GM03348 (cell line): Measurements from ENCODE around the gene XPC.
"Not testable (repeated sequence)": the region's sequence is repeated elsewhere in the genome, so short reads cannot be mapped to it uniquely, and the experiment has no call there.

Experiments used
- DNase-seq: peaks from one replicate; pipeline ENCODE4 v3.0.0; 2012; ENCODE audit warnings: low spot score

Gene XPC

GRCh38 chr3:14133188-14133800 is 45.1 kb downstream of the XPC start:
- no peak for DNase-seq

GRCh38 chr3:14132689-14133088 is 45.7 kb downstream of the XPC start:
- DNase-seq = no peak

GRCh38 chr3:14132120-14132519 is 46.3 kb downstream of the XPC start:
- no peak for DNase-seq

- DNase-seq = no peak
Measured at GRCh38 chr3:14131134-14131533, 47.3 kb downstream of the XPC start.

GRCh38 chr3:14130707-14131106 is 47.7 kb downstream of the XPC start:
- DNase-seq = no peak

GRCh38 chr3:14130230-14130629 is 48.2 kb downstream of the XPC start:
- DNase-seq = no peak

- no peak for DNase-seq
Measured at GRCh38 chr3:14129296-14129695, 49.1 kb downstream of the XPC start.

GRCh38 chr3:14128724-14129123 is 49.7 kb downstream of the XPC start:
- no peak for DNase-seq

GRCh38 chr3:14127516-14128161 is 50.8 kb downstream of the XPC start:
- no peak for DNase-seq

GRCh38 chr3:14126887-14127505 is 51.4 kb downstream of the XPC start:
- no peak for DNase-seq

GRCh38 chr3:14126017-14126886 is 52.1 kb downstream of the XPC start:
- DNase-seq = no peak

- peak; percentile 89 for DNase-seq
Measured at GRCh38 chr3:14125193-14126016, 53.0 kb downstream of the XPC start.

GRCh38 chr3:14124615-14125192 is 53.7 kb downstream of the XPC start, which contains the start of the genes CHCHD4 and TMEM43:
TSS of gene CHCHD4 (minus strand) at chr3:14124870. CDS start at chr3:14124676, 194 bp downstream.
TSS of gene TMEM43 (plus strand) at chr3:14125052. CDS start at chr3:14125194, 142 bp downstream.
- peak; percentile 99 for DNase-seq

- DNase-seq = peak; percentile 52
Measured at GRCh38 chr3:14124223-14124614, 54.2 kb downstream of the XPC start.

GRCh38 chr3:14123308-14124222 is 54.8 kb downstream of the XPC start:
- DNase-seq = no peak

GRCh38 chr3:14122301-14122700 is 56.1 kb downstream of the XPC start:
- no peak for DNase-seq

GRCh38 chr3:14121859-14122258 is 56.5 kb downstream of the XPC start:
- no peak for DNase-seq

GRCh38 chr3:14120921-14121448 is 57.4 kb downstream of the XPC start:
- DNase-seq = not testable (repeated sequence)

GRCh38 chr3:14120111-14120920 is 58.1 kb downstream of the XPC start:
- DNase-seq = no peak
